ENCODE results near the gene SAP25. TPM values are rescaled to one million over a fixed set of nuclear protein-coding genes. Genes with fewer than 3 reads are reported as not detected.

Gene SAP25
- total and polyA plus RNA-seq, 2 of the 8 experiments (the other 6 are each of a cell fraction or from before 2014, with no cell fraction given): 3.6 to 5.8 TPM

DNA sequence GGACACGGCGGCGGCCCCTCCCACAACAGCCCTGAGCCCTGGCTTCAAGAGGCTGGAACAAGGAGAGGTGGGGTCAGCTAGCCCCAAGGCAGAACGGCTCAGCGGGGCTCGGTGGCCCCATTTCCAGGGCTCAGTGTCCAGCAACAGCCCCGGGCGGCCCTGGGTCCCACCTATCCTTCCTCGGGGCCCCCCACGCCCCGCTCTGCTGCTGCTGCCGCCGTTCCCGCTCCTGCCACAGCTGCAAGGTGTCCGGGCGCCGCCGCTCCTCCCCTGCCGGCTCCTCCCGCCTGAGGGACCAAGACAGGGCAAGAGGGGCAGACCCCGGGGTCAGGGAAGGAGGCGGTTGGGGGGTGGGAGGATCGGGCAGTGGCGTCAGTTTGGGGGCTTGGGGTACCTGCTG, 3.4 kb upstream of the SAP25 start:
- ChIA-PET CTCF (ENCODE audit: partially characterized antibody) (interaction anchor here (0.9 to 3.8 kb wide), 10 partner anchors 9 to 148 kb away, joined by 3 to 16 read pairs (median 5); partner anchors contain the start of genes FBXO24, LRCH4 and MOSPD3), POLR2A (ENCODE audit: partially characterized antibody) (interaction anchor here (0.6 to 2.6 kb wide), 7 partner anchors 9 to 244 kb away, joined by 3 to 10 read pairs (median 3); partner anchors contain the start of genes FBXO24 and LRCH4)
- no peak overlapping the region for H4K91ac ChIP-seq (replicated peaks; ENCODE audit: insufficient read length, low read length)
- no peak overlapping the region for H2BK20ac ChIP-seq (ENCODE audit: low read length)
- no peak overlapping the region for H3K23ac ChIP-seq (ENCODE audit: insufficient read length)
- H3K27me3 ChIP-seq (replicated peaks in 1 of 4; ENCODE audit: control insufficient read depth in 3 of 4, extremely low read depth in 1 of 4, insufficient read depth in 3 of 4, low read length in 3 of 4): peaks cover 0 to 2% (median 0%) of the 10 kb centered on the region in 4 experiments; a peak in 1 of 7 replicates
- 88% methylated on average over 5 of the region's 24 CpGs; no CpG with 5 or more reads in 1 of the 2 experiments for WGBS, 2 experiments (ENCODE audit: extremely low coverage in 1 of 2, insufficient coverage in 1 of 2, insufficient read length in 1 of 2, insufficient replicate concordance in 2 of 2, low coverage in 1 of 2, low lambda C conversion rate in 2 of 2, missing lambda C conversion rate in 1 of 2)
- H3K4ac ChIP-seq (replicated peaks; ENCODE audit: insufficient read length, low read depth, low read length): no peak overlapping the region
- no peak for TF ChIP-seq SIX5 (IDR thresholded peaks at IDR 0.05; ENCODE audit: low read depth, low read length)
- no peaks in the 10 kb centered on the region for H3K9me3 ChIP-seq (ENCODE audit: insufficient read depth in 2 of 2, low read depth in 1 of 2, low read length in 1 of 2)
- H3K27ac ChIP-seq (ENCODE audit: low read depth, low read length): no peak overlapping the region
- peaks cover 0 to 11% (median 5%) of the 10 kb centered on the region in 4 experiments; a peak in 6 of 7 replicates for H3K4me1 ChIP-seq (replicated peaks in 1 of 4; ENCODE audit: control insufficient read depth in 3 of 4, insufficient read depth in 4 of 4, low read length in 3 of 4)
- H3K23me2 ChIP-seq (ENCODE audit: low read depth, low read length): peaks cover 7% of the 10 kb centered on the region
- no peak overlapping the region for H4K5ac ChIP-seq (ENCODE audit: insufficient read length, low read depth, low read length)
- H2BK12ac ChIP-seq (ENCODE audit: low read depth, low read length): no peak overlapping the region
- no peak overlapping the region for H3K14ac ChIP-seq (ENCODE audit: insufficient read length)
- no peaks in the 10 kb centered on the region for H3K79me2 ChIP-seq (ENCODE audit: control insufficient read depth in 1 of 2, insufficient read depth in 2 of 2, low read length in 2 of 2)
- H2AFZ ChIP-seq (ENCODE audit: low read length): no peak overlapping the region
- DNase-seq (ENCODE audit: low read depth in 1 of 2, low spot score in 2 of 2) (no peak), FAIRE-seq (no peak)
- no peak overlapping the region for H4K8ac ChIP-seq (ENCODE audit: extremely low read depth, insufficient read depth, low read length)
- no peak overlapping the region for H2AK5ac ChIP-seq (ENCODE audit: low read depth, low read length)
- H2BK120ac ChIP-seq (replicated peaks; ENCODE audit: low read depth, low read length): no peak overlapping the region
- H2BK5ac ChIP-seq (ENCODE audit: low read depth, low read length): no peak overlapping the region
- peaks cover 7% of the 10 kb centered on the region for H3K79me1 ChIP-seq (ENCODE audit: low read depth, low read length)
- peaks cover 14 to 41% (median 36%) of the 10 kb centered on the region in 4 experiments for H3K36me3 ChIP-seq (ENCODE audit: control insufficient read depth in 2 of 4, insufficient read depth in 4 of 4, low read length in 3 of 4)
- H3K18ac ChIP-seq (ENCODE audit: extremely low read depth, low read length): no peak overlapping the region
- H3K9ac ChIP-seq (replicated peaks in 1 of 4; ENCODE audit: extremely low read depth in 1 of 4, low read depth in 3 of 4, low read length in 3 of 4): no peak overlapping the region
- peaks cover 2 to 17% of the 10 kb centered on the region in 2 experiments for H4K20me1 ChIP-seq (replicated peaks in 1 of 2; ENCODE audit: control insufficient read depth in 1 of 2, insufficient read depth in 2 of 2, low read length in 2 of 2)
- no peak overlapping the region for H3K4me3 ChIP-seq (ENCODE audit: extremely low read depth in 1 of 4, insufficient read depth in 2 of 4, low read depth in 3 of 4, low read length in 4 of 4)
- no peak overlapping the region for H3K56ac ChIP-seq (replicated peaks; ENCODE audit: insufficient read length, low read depth, low read length)
- H3K4me2 ChIP-seq (ENCODE audit: insufficient read depth in 1 of 2, low read depth in 2 of 2, low read length in 2 of 2): no peak overlapping the region
- H2BK15ac ChIP-seq (ENCODE audit: low read length): no peak overlapping the region
